HFFc6 (cell line): Measurements from ENCODE around the gene ZFP36L2. TPM values are rescaled to one million over a fixed set of nuclear protein-coding genes. Genes with fewer than 3 reads are reported as not detected.
"Not testable (repeated sequence)": the region's sequence is repeated elsewhere in the genome, so short reads cannot be mapped to it uniquely, and the experiment has no call there.

ENCODE experiments used
- DNase-seq: peaks from one replicate; pipeline ENCODE4 v3.0.0-alpha.2; 2018
- H3K27ac Mint-ChIP-seq: 2 replicates; pipeline ENCODE4 v1.8.0; 2020; ENCODE audit warnings: mild to moderate bottlenecking, mixed read lengths
- H3K27me3 Mint-ChIP-seq: 2 replicates; pipeline ENCODE4 v1.8.0; 2021; ENCODE audit warnings: mild to moderate bottlenecking, moderate library complexity, mixed read lengths; ENCODE audit not compliant: insufficient read depth
- H3K36me3 Mint-ChIP-seq: 2 replicates; pipeline ENCODE4 v1.8.0; 2021; ENCODE audit warnings: low read depth, mixed read lengths
- H3K4me1 Mint-ChIP-seq: 2 replicates; pipeline ENCODE4 v1.8.0; 2020; ENCODE audit warnings: low read depth, mixed read lengths
- H3K4me3 Mint-ChIP-seq: 2 replicates; pipeline ENCODE4 v1.8.0; 2020; ENCODE audit warnings: mild to moderate bottlenecking, moderate library complexity, mixed read lengths
- H3K9me3 Mint-ChIP-seq: 2 replicates; pipeline ENCODE4 v1.8.0; 2020; ENCODE audit warnings: mild to moderate bottlenecking, mixed read lengths
- total RNA-seq, 6 experiments: library from RNA; stranded (reverse); fragmentation: NEBNext Ultra II Directional; extraction: Animal tissue kit (Norgen Biotek cat#: 25700); gene quantifications; 2 replicates in 1 of 6; 3 replicates in 5 of 6; pipeline ENCODE4 v1.2.3, GENCODE V29; 2021
- TF ChIP-seq, protein P1 (sequence below): fragments of 200-600 bp; sonication (generic); IDR thresholded peaks from 2 replicates; pipeline ENCODE4 v1.5.0; 2021; ENCODE audit warnings: antibody characterized with exemption, mild to moderate bottlenecking

Gene ZFP36L2
- total RNA-seq, 6 experiments from 2014 or later, result 66.6 to 94.5 (median 81.5) TPM

DNA sequence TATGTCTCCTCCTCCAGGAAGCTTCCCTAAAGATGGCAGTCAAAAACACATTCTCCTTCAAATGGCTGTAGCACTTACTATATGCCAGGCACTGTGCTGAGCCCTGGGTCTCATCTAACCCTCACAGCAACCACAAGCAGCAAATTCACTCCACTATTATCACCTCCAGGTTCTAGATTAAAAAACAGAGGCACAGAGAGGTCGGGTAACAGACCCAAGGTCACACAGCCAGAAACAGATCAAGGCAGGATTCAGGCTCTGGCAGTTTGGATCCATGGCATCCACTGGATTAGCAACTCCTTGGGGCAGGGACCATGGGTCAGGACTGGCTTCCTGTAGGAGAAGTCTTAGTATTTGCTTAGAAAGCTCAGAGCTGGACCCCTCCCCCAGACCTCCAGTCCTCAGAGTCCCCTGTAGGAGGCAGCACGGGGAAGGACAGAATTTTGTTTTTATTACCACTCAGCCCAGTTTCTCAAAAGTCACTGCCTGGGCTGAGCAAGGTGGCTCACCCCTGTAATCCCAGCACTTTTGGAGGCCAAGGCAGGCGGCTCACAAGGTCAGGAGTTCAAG lies 34.4 kb downstream of the ZFP36L2 start:
- Mint-ChIP-seq H3K4me3 (no peak overlapping the region), H3K4me1 (peaks cover 5% of the 10 kb centered on the region; the same call in 1 of the 2 replicates), H3K9me3 (no peaks in the 10 kb centered on the region), H3K27ac (no peak overlapping the region), H3K27me3 (peaks cover 2% of the 10 kb centered on the region), H3K36me3 (no peaks in the 10 kb centered on the region)
- TF ChIP-seq, protein P1, sequence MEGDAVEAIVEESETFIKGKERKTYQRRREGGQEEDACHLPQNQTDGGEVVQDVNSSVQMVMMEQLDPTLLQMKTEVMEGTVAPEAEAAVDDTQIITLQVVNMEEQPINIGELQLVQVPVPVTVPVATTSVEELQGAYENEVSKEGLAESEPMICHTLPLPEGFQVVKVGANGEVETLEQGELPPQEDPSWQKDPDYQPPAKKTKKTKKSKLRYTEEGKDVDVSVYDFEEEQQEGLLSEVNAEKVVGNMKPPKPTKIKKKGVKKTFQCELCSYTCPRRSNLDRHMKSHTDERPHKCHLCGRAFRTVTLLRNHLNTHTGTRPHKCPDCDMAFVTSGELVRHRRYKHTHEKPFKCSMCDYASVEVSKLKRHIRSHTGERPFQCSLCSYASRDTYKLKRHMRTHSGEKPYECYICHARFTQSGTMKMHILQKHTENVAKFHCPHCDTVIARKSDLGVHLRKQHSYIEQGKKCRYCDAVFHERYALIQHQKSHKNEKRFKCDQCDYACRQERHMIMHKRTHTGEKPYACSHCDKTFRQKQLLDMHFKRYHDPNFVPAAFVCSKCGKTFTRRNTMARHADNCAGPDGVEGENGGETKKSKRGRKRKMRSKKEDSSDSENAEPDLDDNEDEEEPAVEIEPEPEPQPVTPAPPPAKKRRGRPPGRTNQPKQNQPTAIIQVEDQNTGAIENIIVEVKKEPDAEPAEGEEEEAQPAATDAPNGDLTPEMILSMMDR, result peak; percentile 54
- no peak for DNase-seq

DNA sequence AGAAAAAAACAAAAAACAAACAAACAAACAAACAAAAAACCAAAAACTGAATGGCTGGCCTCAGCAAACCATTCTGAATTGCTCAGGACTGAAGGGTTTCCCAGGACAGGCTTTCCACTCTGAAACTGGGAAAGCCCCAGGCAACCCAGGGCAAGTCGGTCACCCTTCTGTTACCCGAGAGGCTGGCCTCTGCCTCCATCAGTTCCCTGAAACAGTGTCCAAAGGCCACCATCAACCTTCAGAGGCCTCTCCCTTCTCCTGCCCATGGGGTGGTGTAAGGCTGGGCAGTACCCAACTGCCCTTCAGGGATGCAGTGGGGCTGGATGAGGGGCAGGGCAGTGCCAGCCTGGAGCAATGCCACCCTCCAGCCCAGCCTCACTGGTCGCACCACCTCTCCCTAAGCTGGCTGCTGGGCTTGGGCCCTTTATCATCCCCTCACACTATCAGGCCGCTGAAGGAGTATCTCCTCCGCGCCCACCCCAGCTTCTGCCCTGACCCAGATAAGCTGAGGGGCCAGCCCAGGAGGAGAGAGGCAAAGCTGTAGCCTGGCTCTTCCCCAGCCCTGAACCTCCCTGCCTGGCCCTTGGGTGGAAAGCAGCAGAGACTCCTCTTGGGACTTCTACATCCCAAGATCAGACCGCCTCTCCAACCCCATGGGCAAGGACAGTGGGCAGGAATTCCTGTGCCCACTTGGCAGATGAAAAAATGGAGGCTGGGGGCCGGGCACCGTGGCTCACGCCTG lies 35.9 kb downstream of the ZFP36L2 start:
- Mint-ChIP-seq H3K4me1 (peaks cover under 1% of the 10 kb centered on the region; the same call in 1 of the 2 replicates), H3K9me3 (no peaks in the 10 kb centered on the region)
- DNase-seq, result no peak

DNA sequence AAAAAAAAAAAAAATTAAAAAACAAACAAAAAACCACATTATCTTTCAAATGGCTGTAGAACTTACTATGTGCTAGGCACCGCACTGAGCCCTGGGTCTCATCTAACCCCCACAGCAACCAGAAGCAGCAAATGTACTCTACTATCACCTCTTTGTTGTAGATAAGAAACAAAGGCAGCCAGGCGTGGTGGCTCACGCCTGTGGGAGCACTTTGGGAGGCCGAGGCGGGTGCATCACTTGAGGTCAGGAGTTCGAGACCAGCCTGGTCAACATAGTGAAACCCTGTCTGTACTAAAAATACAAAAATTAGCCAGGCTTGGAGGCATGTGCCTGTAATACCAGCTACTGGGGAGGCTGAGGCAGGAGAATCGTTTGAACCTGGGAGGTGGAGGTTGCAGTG lies 36.5 kb downstream of the ZFP36L2 start:
- H3K4me1 Mint-ChIP-seq, H3K27ac Mint-ChIP-seq, DNase-seq, H3K27me3 Mint-ChIP-seq, H3K4me3 Mint-ChIP-seq, H3K36me3 Mint-ChIP-seq, H3K9me3 Mint-ChIP-seq: not testable (repeated sequence)

More for the DNA sequence above, 35.9 kb downstream of the ZFP36L2 start:
- TF ChIP-seq, protein P1, result no peak
- Mint-ChIP-seq H3K27me3 (peaks cover 2% of the 10 kb centered on the region; the same call in 1 of the 2 replicates), H3K4me3 (no peak overlapping the region), H3K36me3 (no peaks in the 10 kb centered on the region), H3K27ac (no peak overlapping the region)

DNA sequence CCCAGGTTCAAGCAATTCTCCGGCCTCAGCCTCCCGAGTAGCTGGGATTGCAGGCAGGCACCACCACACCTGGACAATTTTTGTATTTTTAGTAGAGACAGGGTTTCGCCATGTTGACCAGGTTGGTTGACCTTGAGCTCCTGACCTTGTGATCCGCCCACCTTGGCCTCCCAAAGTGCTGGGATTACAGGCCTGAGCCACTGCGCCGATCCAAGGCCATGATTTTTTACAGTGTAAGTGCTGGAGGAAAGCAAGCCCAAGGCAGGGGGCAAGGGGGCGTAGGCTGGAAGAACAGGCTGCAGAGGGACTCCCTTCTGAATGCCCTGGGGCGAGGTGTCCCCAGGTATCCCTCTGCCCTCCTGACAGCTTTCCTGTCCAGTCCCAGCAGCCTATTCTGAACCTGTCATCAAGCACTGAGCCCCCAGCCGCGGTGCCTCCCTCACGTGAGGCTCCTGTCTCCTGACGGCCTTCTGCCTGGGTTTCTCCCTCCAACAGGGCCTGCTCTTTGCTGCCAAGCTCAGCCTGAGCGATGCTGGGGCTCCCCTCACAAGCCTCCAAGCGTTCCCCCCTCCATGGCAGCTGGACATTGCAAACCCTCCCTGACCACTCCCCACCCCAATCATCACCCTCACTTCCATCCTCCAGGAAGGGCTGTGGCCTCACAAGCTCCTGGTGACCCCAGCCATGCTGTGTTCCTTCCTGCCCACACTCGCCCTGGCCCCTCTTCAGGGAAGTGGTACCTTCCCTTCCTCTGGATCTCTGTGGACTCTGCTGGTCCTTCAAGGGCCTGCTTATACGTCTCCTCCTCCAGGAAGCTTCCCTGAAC lies 37.6 kb downstream of the ZFP36L2 start:
- H3K27me3 Mint-ChIP-seq, result peaks cover 2% of the 10 kb centered on the region
- H3K4me3 Mint-ChIP-seq, result no peak overlapping the region
- TF ChIP-seq, protein P1, result no peak
- H3K4me1 Mint-ChIP-seq, result peaks cover 17% of the 10 kb centered on the region
- H3K27ac Mint-ChIP-seq, result no peak overlapping the region
- H3K9me3 Mint-ChIP-seq, result no peaks in the 10 kb centered on the region
- DNase-seq, result no peak
- H3K36me3 Mint-ChIP-seq, result no peaks in the 10 kb centered on the region

DNA sequence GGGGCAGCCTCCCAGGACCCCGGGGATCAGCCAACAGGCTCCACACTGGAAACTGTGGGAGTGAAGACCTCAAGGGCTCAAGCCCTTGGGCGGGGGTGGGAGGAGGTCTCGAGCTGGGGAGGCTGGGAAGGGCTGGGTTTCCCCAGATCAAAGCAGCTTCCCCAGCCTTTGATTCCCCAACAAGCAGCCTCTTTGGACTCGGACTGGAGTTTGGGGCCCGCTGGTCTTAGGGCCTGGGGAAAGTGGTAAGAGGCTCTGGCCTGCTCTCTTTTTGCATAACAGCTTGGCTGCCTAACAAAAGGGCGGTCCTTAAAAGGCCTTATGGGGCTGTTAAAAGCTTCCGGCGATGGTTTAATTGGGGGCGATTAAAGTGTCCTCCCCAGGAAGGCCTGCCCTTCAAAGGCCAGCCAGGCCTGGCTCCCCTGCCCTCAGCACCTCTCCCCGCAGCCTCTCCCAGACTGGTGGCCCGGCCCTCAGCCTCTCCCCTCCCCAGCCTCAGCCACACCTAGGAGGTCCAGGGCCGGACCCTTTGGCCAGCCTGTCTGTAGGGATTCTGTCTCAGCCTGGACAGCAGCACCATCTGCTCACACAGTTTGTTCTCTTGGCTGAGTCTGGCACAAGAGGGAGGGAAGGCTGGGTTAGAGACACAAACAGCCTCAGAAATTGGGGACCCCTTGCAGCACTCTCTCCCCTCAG lies 39.6 kb downstream of the ZFP36L2 start:
- Mint-ChIP-seq H3K36me3 (no peaks in the 10 kb centered on the region), H3K27ac (no peak overlapping the region), H3K27me3 (peaks cover under 1% of the 10 kb centered on the region), H3K9me3 (no peaks in the 10 kb centered on the region), H3K4me3 (no peak overlapping the region), H3K4me1 (peaks cover 20% of the 10 kb centered on the region)
- DNase-seq, result no peak
- TF ChIP-seq, protein P1, result no peak
